HCT116 (cell line): ENCODE measurements around the gene UBL4B. TPM values are rescaled to one million over a fixed set of nuclear protein-coding genes. Genes with fewer than 3 reads are reported as not detected.

Source experiments
- ATAC-seq: fragments of 200-7000 bp; cut with Tn5 transposase; 2 replicates; pipeline ENCODE4 v1.9.1; 2020; ENCODE audit warnings: mild to moderate bottlenecking, moderate library complexity
- BruUV-seq: library from RNA; stranded (reverse); fragments of 400-500 nt; replicated peaks from 2 replicates; lab custom pipeline; 2021; lab: Mats Ljungman, UMichigan
- CTCF ChIA-PET: fragments of 300-600 bp; sonication (Branson Sonifier 250); formaldehyde crosslinking; loops from one replicate; lab custom pipeline; 2021; ENCODE audit warnings: antibody characterized with exemption; lab: Charles Lee
- POLR2A ChIA-PET: fragments of 300-600, 350-600 bp; sonication (Branson Sonifier 250); formaldehyde crosslinking; loops from one replicate; lab custom pipeline; 2021; ENCODE audit warnings: antibody characterized with exemption; lab: Charles Lee
- RAD21 ChIA-PET, 2 experiments: fragments of 300-600 bp; sonication (Branson Sonifier 250); formaldehyde crosslinking; loops; one replicate each; lab custom pipeline; 2023; ENCODE audit warnings: low total read pairs in 2 of 2; ENCODE audit not compliant: uncharacterized antibody in 2 of 2, unreplicated experiment in 2 of 2, low non-redundant PET in 1 of 2; lab: Charles Lee
- DNase-seq: peaks from one replicate; pipeline ENCODE4 v3.0.0-alpha.2; 2010; ENCODE audit warnings: low read depth, low spot score
- H2AFZ ChIP-seq: fragments of 200-600 bp; shearing (Covaris generic), sonication (generic); 2 replicates; pipeline ENCODE4 v1.6.1; 2017; ENCODE audit warnings: low read depth, mixed run types, mixed read lengths, antibody characterized with exemption, low read length; ENCODE audit not compliant: poor library complexity, severe bottlenecking
- H3K27ac ChIP-seq: 2 replicates; pipeline ENCODE4 v1.5.1; 2012; ENCODE audit warnings: low read depth, low read length
- H3K27me3 ChIP-seq: fragments of 200-600 bp; sonication (generic); 2 replicates; pipeline ENCODE4 v1.6.1; 2016; ENCODE audit warnings: mixed run types, low read length, mixed read lengths; ENCODE audit not compliant: insufficient read depth
- H3K36me3 ChIP-seq, 2 experiments: fragments of 200-500 bp in 1 of 2; fragments of 200-600 bp in 1 of 2; sonication (Bioruptor generic) in 1 of 2; sonication (generic) in 1 of 2; 2 replicates each; pipeline versions ENCODE4 v1.5.1 to v1.6.1; 2014 to 2016; ENCODE audit warnings: low read length in 2 of 2, inconsistent platforms in 1 of 2, mixed read lengths in 1 of 2, mixed run types in 1 of 2; ENCODE audit not compliant: insufficient read depth in 2 of 2, control insufficient read depth in 1 of 2
- H3K4me1 ChIP-seq, 2 experiments: fragments of 200-600 bp in 1 of 2; sonication (generic) in 1 of 2; 2 replicates each; pipeline versions ENCODE4 v1.5.1 to v1.6.1; 2012 to 2017; ENCODE audit warnings: low read length in 2 of 2, inconsistent platforms in 1 of 2, mild to moderate bottlenecking in 1 of 2, mixed read lengths in 1 of 2, mixed run types in 1 of 2, moderate library complexity in 1 of 2; ENCODE audit not compliant: insufficient read depth in 2 of 2, control insufficient read depth in 1 of 2
- H3K4me2 ChIP-seq: fragments of 200-600 bp; sonication (generic); 2 replicates; pipeline ENCODE4 v1.6.1; 2017; ENCODE audit warnings: mixed run types, low read length, mixed read lengths
- H3K4me3 ChIP-seq, 2 experiments: fragments of 200-600 bp in 1 of 2; sonication (generic) in 1 of 2; replicated peaks in 1 of 2; 2 replicates each; pipeline ENCODE4 v1.5.1; 2011 to 2016; ENCODE audit warnings: low read length in 2 of 2, control low read depth in 1 of 2, low read depth in 1 of 2, mild to moderate bottlenecking in 1 of 2, mixed read lengths in 1 of 2, mixed run types in 1 of 2
- H3K79me2 ChIP-seq: fragments of 200-600 bp; sonication (generic); 2 replicates; pipeline ENCODE4 v1.6.1; 2017; ENCODE audit warnings: mild to moderate bottlenecking, mixed run types, low read length, moderate library complexity, mixed read lengths; ENCODE audit not compliant: insufficient read depth
- H3K9ac ChIP-seq: fragments of 200-600 bp; sonication (generic); 2 replicates; pipeline ENCODE4 v1.6.1; 2016; ENCODE audit warnings: low read length, mixed read lengths
- H3K9me2 ChIP-seq: fragments of 200-600 bp; sonication (generic), shearing (Covaris generic); 2 replicates; pipeline ENCODE4 v1.6.1; 2017; ENCODE audit warnings: mixed run types, mild to moderate bottlenecking, moderate library complexity; ENCODE audit not compliant: insufficient read depth
- H3K9me3 ChIP-seq, 2 experiments: fragments of 200-500 bp in 1 of 2; fragments of 200-600 bp in 1 of 2; sonication (Bioruptor generic) in 1 of 2; sonication (generic) in 1 of 2; 2 replicates each; pipeline ENCODE4 v1.6.1; 2014 to 2017; ENCODE audit warnings: low read length in 2 of 2, mixed read lengths in 2 of 2, inconsistent platforms in 1 of 2, low read depth in 1 of 2, mild to moderate bottlenecking in 1 of 2, mixed run types in 1 of 2, moderate library complexity in 1 of 2; ENCODE audit not compliant: control insufficient read depth in 1 of 2, insufficient read depth in 1 of 2
- H4K20me1 ChIP-seq: fragments of 200-600 bp; sonication (generic), shearing (Covaris generic); 2 replicates; pipeline ENCODE4 v1.6.1; 2017; ENCODE audit warnings: mixed run types, mild to moderate bottlenecking, moderate library complexity; ENCODE audit not compliant: insufficient read depth
- ATF3 ChIP-seq: IDR thresholded peaks from 2 replicates; pipeline ENCODE4 v1.6.1; 2012
- CBX3 ChIP-seq: IDR thresholded peaks from 2 replicates; pipeline ENCODE4 v1.6.1; 2012; ENCODE audit warnings: low read depth
- CEBPB ChIP-seq: IDR thresholded peaks from 2 replicates; pipeline ENCODE4 v1.6.1; 2012; ENCODE audit warnings: low read depth
- CTCF ChIP-seq, 3 experiments: fragments of 200-600 bp in 1 of 3; sonication (generic) in 1 of 3; IDR thresholded peaks in 2 of 3; conservative IDR thresholded peaks in 1 of 3; 2 replicates each; pipeline ENCODE4 v1.5.1; 2012 to 2017; ENCODE audit warnings: low read depth in 2 of 3, low read length in 2 of 3, antibody characterized with exemption in 1 of 3, borderline replicate concordance in 1 of 3, control low read depth in 1 of 3, mild to moderate bottlenecking in 1 of 3, mixed read lengths in 1 of 3, mixed run types in 1 of 3, moderate library complexity in 1 of 3; ENCODE audit not compliant: insufficient read depth in 1 of 3
- EGR1 ChIP-seq: IDR thresholded peaks from 2 replicates; pipeline ENCODE4 v1.6.1; 2012; ENCODE audit warnings: low read depth
- ELF1 ChIP-seq: IDR thresholded peaks from 2 replicates; pipeline ENCODE4 v1.6.1; 2012; ENCODE audit warnings: low read depth, borderline replicate concordance
- EZH2 ChIP-seq: fragments of 200-600 bp; sonication (generic); IDR thresholded peaks from 2 replicates; pipeline ENCODE4 v1.6.1; 2017; ENCODE audit warnings: antibody characterized with exemption, mixed run types
- EZH2phosphoT487 ChIP-seq: fragments of 200-600 bp; IDR thresholded peaks from 2 replicates; pipeline ENCODE4 v1.6.1; 2018; ENCODE audit warnings: antibody characterized with exemption, borderline replicate concordance
- FOSL1 ChIP-seq: IDR thresholded peaks from 2 replicates; pipeline ENCODE4 v1.6.1; 2012; ENCODE audit warnings: low read depth
- JUND ChIP-seq: IDR thresholded peaks from 2 replicates; pipeline ENCODE4 v1.6.1; 2012
- POLR2A ChIP-seq: IDR thresholded peaks from 2 replicates; pipeline ENCODE4 v1.7.0; 2011; ENCODE audit warnings: borderline replicate concordance; ENCODE audit not compliant: insufficient read depth, insufficient read length; ENCODE audit errors: extremely low read depth
- POLR2AphosphoS5 ChIP-seq: IDR thresholded peaks from 2 replicates; pipeline ENCODE4 v1.6.1; 2011; ENCODE audit warnings: mild to moderate bottlenecking, low read depth, low read length, moderate library complexity
- RAD21 ChIP-seq: IDR thresholded peaks from 2 replicates; pipeline ENCODE4 v1.6.1; 2012; ENCODE audit warnings: low read depth, mild to moderate bottlenecking
- REST ChIP-seq: IDR thresholded peaks from 2 replicates; pipeline ENCODE4 v1.6.1; 2012; ENCODE audit warnings: low read depth
- SIN3A ChIP-seq: IDR thresholded peaks from 2 replicates; pipeline ENCODE4 v1.6.1; 2012; ENCODE audit warnings: low read depth
- SRF ChIP-seq: IDR thresholded peaks from 2 replicates; pipeline ENCODE4 v1.6.1; 2012; ENCODE audit warnings: low read depth
- YY1 ChIP-seq: IDR thresholded peaks from 2 replicates; pipeline ENCODE4 v1.6.1; 2011; ENCODE audit warnings: low read length, low read depth, moderate library complexity, mild to moderate bottlenecking; ENCODE audit not compliant: insufficient replicate concordance; ENCODE audit errors: extremely low read depth
- ZBTB33 ChIP-seq: IDR thresholded peaks from 2 replicates; pipeline ENCODE4 v1.6.1; 2011; ENCODE audit warnings: mild to moderate bottlenecking, low read length, moderate library complexity; ENCODE audit not compliant: insufficient replicate concordance; ENCODE audit errors: extremely low read depth
- ZFX ChIP-seq: fragments of 450-650 bp; IDR thresholded peaks from 2 replicates; pipeline ENCODE4 v1.6.1; 2017
- ZNF274 ChIP-seq: fragments of 200-500 bp; sonication (Bioruptor generic); IDR thresholded peaks from 2 replicates; pipeline ENCODE4 v1.6.1; 2014; ENCODE audit warnings: mild to moderate bottlenecking, low read depth, low read length, inconsistent platforms
- intact Hi-C: fragments of 100-400 bp; cut with micrococcal nuclease; formaldehyde crosslinking; loops from 2 replicates; pipeline ENCODE4 v1.10.0; 2022
- total RNA-seq: library from RNA; stranded (reverse); gene quantifications from one replicate; pipeline ENCODE4 v1.2.1, GENCODE V29; 2021; ENCODE audit not compliant: unreplicated experiment

UBL4B gene
- total RNA-seq, 1 experiment from 2014 or later = 0.57 TPM

DNA sequence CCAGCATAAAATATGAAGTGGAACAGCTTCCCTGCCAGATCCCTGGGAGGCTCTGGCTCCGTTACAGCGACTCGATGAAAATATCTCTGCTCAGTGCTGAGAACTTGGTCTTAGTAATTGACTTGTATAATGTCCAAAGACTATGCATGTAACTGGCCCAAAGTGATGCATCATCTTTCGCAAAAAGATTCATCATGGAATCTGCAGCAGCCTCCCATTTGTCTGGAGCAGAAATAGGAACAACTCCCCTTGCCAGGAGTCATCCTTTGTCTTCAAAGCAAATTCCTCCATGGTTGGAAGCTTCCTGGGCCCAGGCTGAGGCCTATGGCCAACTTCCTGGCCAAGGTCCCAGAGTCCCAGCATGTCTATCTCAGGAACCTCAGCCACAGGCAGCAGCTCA lies 21.2 kb downstream of the UBL4B start:
- H3K27me3 ChIP-seq = peaks cover 23% of the 10 kb centered on the region
- H2AFZ ChIP-seq = no peak overlapping the region
- ChIA-PET CTCF (no interaction called here), POLR2A (interaction anchor here (1.3 kb wide), 1 partner anchor 10 kb away, joined by 3 read pairs; no protein-coding TSS in a partner anchor)
- peaks cover 2 to 8% of the 10 kb centered on the region in 2 experiments; a peak in 1 of 4 replicates for H3K4me1 ChIP-seq
- no peaks in the 10 kb centered on the region for H3K9me2 ChIP-seq
- no peaks in the 10 kb centered on the region for H4K20me1 ChIP-seq
- H3K4me3 ChIP-seq = no peak overlapping the region
- BruUV-seq = no TSS peak
- H3K27ac ChIP-seq = no peak overlapping the region
- ATAC-seq (no peak), DNase-seq (no peak)
- no peak overlapping the region for H3K4me2 ChIP-seq
- TF ChIP-seq YY1 = no peak
- TF ChIP-seq RAD21 = no peak
- no peak for TF ChIP-seq CTCF (IDR thresholded peaks at IDR 0.05 in 2 of 3, conservative IDR thresholded peaks at IDR 0.05 in 1 of 3; ENCODE audit: borderline replicate concordance in 1 of 3, insufficient read depth in 1 of 3, low read depth in 2 of 3, low read length in 2 of 3)
- no peak for TF ChIP-seq REST
- TF ChIP-seq SIN3A = no peak
- no peak for TF ChIP-seq JUND
- TF ChIP-seq ZFX = no peak
- TF ChIP-seq POLR2AphosphoS5 = no peak
- no peak for TF ChIP-seq ZNF274
- no peak for TF ChIP-seq ELF1
- TF ChIP-seq FOSL1 = no peak
- TF ChIP-seq POLR2A = no peak
- no peak for TF ChIP-seq EZH2phosphoT487
- TF ChIP-seq ATF3 = no peak
- TF ChIP-seq EGR1 = no peak
- no peak for TF ChIP-seq EZH2
- no peak for TF ChIP-seq ZBTB33
- no peak for TF ChIP-seq SRF
- TF ChIP-seq CBX3 = no peak
- no peak for TF ChIP-seq CEBPB
- TF ChIP-seq, all 23 proteins: peak for 0
- Histone ChIP-seq H3K36me3 (no peaks in the 10 kb centered on the region), H3K9ac (no peak overlapping the region), H3K9me3 (no peaks in the 10 kb centered on the region), H3K79me2 (no peaks in the 10 kb centered on the region)
- intact Hi-C loops = no loop called here
- RAD21 ChIA-PET = no interaction called here
